NCI-H1105 (cell line): ENCODE data around the gene SLC25A23.
"Not testable (repeated sequence)": the region's sequence is repeated elsewhere in the genome, so short reads cannot be mapped to it uniquely, and the experiment has no call there.

ENCODE experiments used
- DNase-seq: peaks from one replicate; lab custom pipeline; 2025; lab: John Stamatoyannopoulos, UW

Gene SLC25A23

GRCh38 chr19:6457958-6458694, 1.5 kb downstream of the SLC25A23 start:
- DNase-seq, result no peak

GRCh38 chr19:6455924-6456323, 3.7 kb downstream of the SLC25A23 start:
- no peak for DNase-seq

GRCh38 chr19:6453951-6454565, 5.5 kb downstream of the SLC25A23 start:
- DNase-seq, result no peak

GRCh38 chr19:6452899-6453298, 6.7 kb downstream of the SLC25A23 start:
- no peak for DNase-seq

- no peak for DNase-seq
Measured at GRCh38 chr19:6452223-6452614, 7.4 kb downstream of the SLC25A23 start.

GRCh38 chr19:6451583-6452222, 7.9 kb downstream of the SLC25A23 start:
- DNase-seq, result no peak

- no peak for DNase-seq
Measured at GRCh38 chr19:6450166-6450565, 9.4 kb downstream of the SLC25A23 start.

GRCh38 chr19:6448045-6448444, 11.5 kb downstream of the SLC25A23 start:
- DNase-seq, result no peak

GRCh38 chr19:6446452-6446851, 13.1 kb downstream of the SLC25A23 start:
- no peak for DNase-seq

- DNase-seq, result no peak
Measured at GRCh38 chr19:6443986-6444385, 15.6 kb downstream of the SLC25A23 start.

GRCh38 chr19:6442087-6442688, 17.4 kb downstream of the SLC25A23 start:
- DNase-seq, result no peak

GRCh38 chr19:6440905-6441304, 18.7 kb downstream of the SLC25A23 start:
- no peak for DNase-seq

GRCh38 chr19:6439743-6440142, 19.8 kb downstream of the SLC25A23 start:
- no peak for DNase-seq

GRCh38 chr19:6433663-6434062, 25.9 kb downstream of the SLC25A23 start, which contains the start of gene SLC25A41:
SLC25A41 (minus strand) TSS chr19:6433763; CDS start chr19:6433693, 70 bp downstream.
- no peak for DNase-seq

GRCh38 chr19:6433165-6433564, 26.4 kb downstream of the SLC25A23 start:
- no peak for DNase-seq

- DNase-seq, result no peak
Measured at GRCh38 chr19:6431891-6432290, 27.7 kb downstream of the SLC25A23 start.

- DNase-seq, result no peak
Measured at GRCh38 chr19:6429419-6430221, 30.0 kb downstream of the SLC25A23 start.

GRCh38 chr19:6428692-6429418, 30.7 kb downstream of the SLC25A23 start:
- DNase-seq, result not testable (repeated sequence)

GRCh38 chr19:6427131-6427530, 32.5 kb downstream of the SLC25A23 start:
- no peak for DNase-seq

- DNase-seq, result no peak
Measured at GRCh38 chr19:6425732-6426620, 33.6 kb downstream of the SLC25A23 start.
